Activated CD8-positive, alpha-beta T cell treated with anti-CD3 and anti-CD28 coated beads for 36 hours (primary cell): Measurements from ENCODE around the gene TRPC1. TPM values are rescaled to one million over a fixed set of nuclear protein-coding genes. Genes with fewer than 3 reads are reported as not detected.

ENCODE experiments used
- ATAC-seq: fragments of 200-7000 bp; cut with Tn5 transposase; one replicate; pipeline ENCODE4 v1.10.0; 2021; ENCODE audit warnings: mild to moderate bottlenecking, moderate library complexity
- CTCF ChIA-PET: fragments of 350-600 bp; sonication (Branson Sonifier 250); formaldehyde crosslinking; loops from one replicate; lab custom pipeline; 2021; ENCODE audit warnings: antibody characterized with exemption; lab: Charles Lee
- POLR2A ChIA-PET: fragments of 350-600 bp; sonication (Branson Sonifier 250); formaldehyde crosslinking; loops from one replicate; lab custom pipeline; 2021; ENCODE audit warnings: antibody characterized with exemption; lab: Charles Lee
- DNase-seq: peaks from one replicate; pipeline ENCODE4 v3.0.0-alpha.2; 2020
- H3K27ac Mint-ChIP-seq: one replicate; pipeline ENCODE4 v1.8.0; 2021; ENCODE audit warnings: mild to moderate bottlenecking, mixed read lengths
- H3K27me3 Mint-ChIP-seq: one replicate; pipeline ENCODE4 v1.8.0; 2021; ENCODE audit warnings: mixed read lengths
- H3K36me3 Mint-ChIP-seq: one replicate; pipeline ENCODE4 v1.8.0; 2021; ENCODE audit warnings: low read depth, mixed read lengths
- H3K4me1 Mint-ChIP-seq: one replicate; pipeline ENCODE4 v1.8.0; 2021; ENCODE audit warnings: low read depth, mixed read lengths
- H3K4me3 Mint-ChIP-seq: one replicate; pipeline ENCODE4 v1.8.0; 2021; ENCODE audit warnings: mild to moderate bottlenecking, moderate library complexity, mixed read lengths
- H3K9me3 Mint-ChIP-seq: one replicate; pipeline ENCODE4 v1.8.0; 2021; ENCODE audit warnings: mixed read lengths
- intact Hi-C: fragments of 100-400 bp; cut with micrococcal nuclease; formaldehyde crosslinking; loops from one replicate; pipeline ENCODE4 v1.10.0; 2022
- total RNA-seq, 2 experiments: library from RNA; stranded (reverse); gene quantifications; one replicate each; pipeline ENCODE4 v1.2.3, GENCODE V29; 2021
- TF ChIP-seq, protein P1 (sequence below): fragments of 200-600 bp; IDR thresholded peaks from one replicate; pipeline ENCODE4 v1.8.0; 2022; ENCODE audit warnings: antibody characterized with exemption, mild to moderate bottlenecking

Gene TRPC1
- total RNA-seq, 2 experiments from 2014 or later, result 2.4 to 3.4 TPM

DNA sequence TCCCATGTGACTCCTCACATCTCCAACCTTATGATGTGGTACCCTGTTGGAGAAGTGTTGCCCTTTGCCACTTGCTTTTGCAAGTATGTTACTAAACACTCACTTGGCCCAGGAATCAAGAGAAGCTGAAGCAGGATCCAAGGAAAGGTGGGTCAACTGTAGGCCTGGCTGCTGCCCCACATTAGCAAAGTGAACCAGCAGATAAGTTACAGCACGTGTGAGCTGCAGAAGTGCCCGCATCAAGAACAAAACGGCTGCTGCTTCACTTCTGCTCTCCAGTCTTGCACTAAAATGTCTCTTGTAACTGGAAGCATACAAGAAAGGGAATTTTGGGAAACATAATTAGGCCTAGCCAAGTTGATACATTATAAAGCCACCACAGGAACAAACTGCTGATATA is 85.4 kb downstream of the TRPC1 start:
- no peak for ATAC-seq
- Mint-ChIP-seq H3K27ac (no peak overlapping the region), H3K36me3 (no peaks in the 10 kb centered on the region), H3K4me3 (no peak overlapping the region), H3K4me1 (no peaks in the 10 kb centered on the region), H3K9me3 (no peaks in the 10 kb centered on the region), H3K27me3 (peaks cover 3% of the 10 kb centered on the region)
- DNase-seq, result no peak
- intact Hi-C loops, result no loop called here
- CTCF ChIA-PET, result interaction anchor here (0.8 to 3.3 kb wide), 3 partner anchors 10 to 935 kb away, joined by 3 to 19 read pairs (median 3); no protein-coding TSS in a partner anchor
- POLR2A ChIA-PET, result no interaction called here
- TF ChIP-seq, protein P1, sequence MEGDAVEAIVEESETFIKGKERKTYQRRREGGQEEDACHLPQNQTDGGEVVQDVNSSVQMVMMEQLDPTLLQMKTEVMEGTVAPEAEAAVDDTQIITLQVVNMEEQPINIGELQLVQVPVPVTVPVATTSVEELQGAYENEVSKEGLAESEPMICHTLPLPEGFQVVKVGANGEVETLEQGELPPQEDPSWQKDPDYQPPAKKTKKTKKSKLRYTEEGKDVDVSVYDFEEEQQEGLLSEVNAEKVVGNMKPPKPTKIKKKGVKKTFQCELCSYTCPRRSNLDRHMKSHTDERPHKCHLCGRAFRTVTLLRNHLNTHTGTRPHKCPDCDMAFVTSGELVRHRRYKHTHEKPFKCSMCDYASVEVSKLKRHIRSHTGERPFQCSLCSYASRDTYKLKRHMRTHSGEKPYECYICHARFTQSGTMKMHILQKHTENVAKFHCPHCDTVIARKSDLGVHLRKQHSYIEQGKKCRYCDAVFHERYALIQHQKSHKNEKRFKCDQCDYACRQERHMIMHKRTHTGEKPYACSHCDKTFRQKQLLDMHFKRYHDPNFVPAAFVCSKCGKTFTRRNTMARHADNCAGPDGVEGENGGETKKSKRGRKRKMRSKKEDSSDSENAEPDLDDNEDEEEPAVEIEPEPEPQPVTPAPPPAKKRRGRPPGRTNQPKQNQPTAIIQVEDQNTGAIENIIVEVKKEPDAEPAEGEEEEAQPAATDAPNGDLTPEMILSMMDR, result no peak

DNA sequence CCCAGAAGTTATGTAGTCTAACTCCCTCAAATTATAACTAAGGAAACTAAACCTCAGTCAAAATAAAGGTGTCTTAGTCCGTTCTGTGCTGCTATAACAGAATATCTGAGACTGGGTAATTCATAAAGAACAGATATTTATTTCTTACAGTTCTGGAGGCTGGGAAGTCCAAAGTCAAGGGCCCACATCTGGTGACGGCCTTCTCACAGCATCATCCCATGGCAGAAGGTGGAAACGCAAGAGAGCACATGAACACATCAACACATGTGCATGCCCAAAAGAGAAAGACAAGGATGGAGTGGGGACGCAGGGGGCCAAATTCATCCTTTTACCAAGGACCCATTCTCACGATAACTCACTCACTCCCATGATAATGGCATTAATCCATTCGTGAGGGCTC is 92.0 kb downstream of the TRPC1 start:
- no peak for ATAC-seq
- intact Hi-C loops, result no loop called here
- Mint-ChIP-seq H3K9me3 (no peaks in the 10 kb centered on the region), H3K4me3 (no peak overlapping the region), H3K27me3 (peaks cover 12% of the 10 kb centered on the region), H3K27ac (no peak overlapping the region), H3K4me1 (no peaks in the 10 kb centered on the region), H3K36me3 (no peaks in the 10 kb centered on the region)
- ChIA-PET CTCF (interaction anchor here (2.0 kb wide), 1 partner anchor 13 kb away, joined by 6 read pairs; no protein-coding TSS in a partner anchor), POLR2A (no interaction called here)
- TF ChIP-seq, protein P1, result no peak
- DNase-seq, result no peak

DNA sequence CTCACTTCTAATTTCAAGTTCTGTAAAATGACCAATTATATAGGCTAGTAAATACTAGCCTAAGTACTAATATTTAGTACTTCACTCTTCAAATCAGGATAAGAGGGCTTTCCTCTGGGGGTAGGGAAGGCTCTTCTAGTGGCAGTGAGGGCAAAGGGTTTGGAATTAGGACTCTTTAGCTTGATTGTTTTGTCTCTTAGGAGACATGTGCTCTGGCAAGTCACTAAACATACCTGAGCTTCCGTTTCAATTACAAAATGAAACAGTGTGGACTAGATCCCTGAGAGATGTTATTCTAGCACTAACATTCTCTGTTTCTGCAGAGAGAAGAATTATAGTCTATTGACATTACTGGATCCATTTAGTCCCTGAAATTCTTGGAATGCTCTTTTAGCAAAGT is 93.5 kb downstream of the TRPC1 start:
- no peaks in the 10 kb centered on the region for H3K36me3 Mint-ChIP-seq
- H3K9me3 Mint-ChIP-seq, result no peaks in the 10 kb centered on the region
- TF ChIP-seq, protein P1, result no peak
- ATAC-seq, result no peak
- DNase-seq, result no peak
- H3K4me1 Mint-ChIP-seq, result no peaks in the 10 kb centered on the region
- H3K4me3 Mint-ChIP-seq, result no peak overlapping the region
- intact Hi-C loops, result no loop called here
- H3K27ac Mint-ChIP-seq, result no peak overlapping the region
- peaks cover 8% of the 10 kb centered on the region for H3K27me3 Mint-ChIP-seq
- ChIA-PET CTCF (interaction anchor here (2.0 to 3.2 kb wide), 2 partner anchors 11 to 12 kb away, joined by 6 to 23 read pairs; no protein-coding TSS in a partner anchor), POLR2A (no interaction called here)

DNA sequence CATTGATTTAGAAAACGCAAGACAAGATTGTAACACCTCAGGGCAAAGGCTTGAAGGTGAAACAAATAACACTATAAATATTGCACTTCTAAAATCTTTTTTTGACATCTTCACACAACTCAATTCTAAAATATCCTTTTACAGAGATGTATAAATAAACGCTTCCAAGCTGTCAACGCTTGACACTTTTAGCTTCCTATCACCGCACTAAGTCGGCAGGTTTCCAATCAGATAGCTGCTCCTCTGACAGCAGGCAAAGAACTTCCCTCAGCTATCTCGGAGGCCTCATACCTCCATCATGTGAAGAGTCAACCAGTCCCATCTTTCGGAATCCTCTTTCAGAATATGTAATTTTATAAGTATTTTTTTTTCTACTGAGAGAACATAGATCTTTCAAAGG is 94.1 kb downstream of the TRPC1 start:
- ATAC-seq (no peak), DNase-seq (no peak)
- Mint-ChIP-seq H3K27me3 (peaks cover 8% of the 10 kb centered on the region), H3K4me1 (no peaks in the 10 kb centered on the region), H3K4me3 (no peak overlapping the region), H3K27ac (no peak overlapping the region), H3K9me3 (no peaks in the 10 kb centered on the region), H3K36me3 (no peaks in the 10 kb centered on the region)
- POLR2A ChIA-PET, result no interaction called here
- intact Hi-C loops, result no loop called here
- CTCF ChIA-PET, result interaction anchor here (3.2 kb wide), 1 partner anchor 11 kb away, joined by 23 read pairs; no protein-coding TSS in a partner anchor
- TF ChIP-seq, protein P1, result no peak

DNA sequence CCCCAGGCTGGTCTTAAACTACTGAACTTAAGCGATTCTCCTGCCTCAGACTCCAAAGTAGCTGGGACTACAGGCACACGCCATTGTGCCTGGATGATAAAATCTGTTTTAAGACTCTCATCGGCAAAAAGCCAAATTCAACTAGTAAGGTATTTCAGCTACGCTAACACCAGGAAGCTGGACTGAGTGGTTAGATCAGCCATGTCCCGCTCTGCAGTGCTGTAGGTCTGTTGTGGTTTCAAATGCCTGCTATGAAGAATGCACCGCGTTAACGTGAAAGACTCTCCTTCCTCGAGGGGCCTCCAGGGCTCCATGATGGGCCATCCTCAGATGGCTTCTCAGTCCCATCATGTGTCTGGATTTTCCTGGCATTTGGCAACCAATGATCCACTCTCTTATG is 94.8 kb downstream of the TRPC1 start:
- TF ChIP-seq, protein P1, result no peak
- CTCF ChIA-PET, result interaction anchor here (3.2 kb wide), 1 partner anchor 10 kb away, joined by 23 read pairs; no protein-coding TSS in a partner anchor
- intact Hi-C loops, result no loop called here
- Mint-ChIP-seq H3K4me3 (no peak overlapping the region), H3K36me3 (no peaks in the 10 kb centered on the region), H3K9me3 (no peaks in the 10 kb centered on the region), H3K27ac (no peak overlapping the region), H3K4me1 (no peaks in the 10 kb centered on the region), H3K27me3 (peaks cover 8% of the 10 kb centered on the region)
- POLR2A ChIA-PET, result no interaction called here
- no peak for DNase-seq
- ATAC-seq, result no peak
